BE2C (cell line): Measurements from ENCODE around the gene ZNF784.

Experiments used
- DNase-seq: peaks from one replicate; pipeline ENCODE4 v3.0.0-alpha.2; 2020
- H3K27me3 ChIP-seq: fragments of 250-450 bp; sonication (Bioruptor Pico); 2 replicates; pipeline ENCODE4 v1.5.1; 2020; ENCODE audit warnings: mild to moderate bottlenecking
- H3K36me3 ChIP-seq: fragments of 250-450 bp; sonication (Bioruptor Pico); 2 replicates; pipeline ENCODE4 v1.5.1; 2020; ENCODE audit warnings: mild to moderate bottlenecking
- H3K4me1 ChIP-seq: fragments of 250-450 bp; sonication (Bioruptor Pico); 2 replicates; pipeline ENCODE4 v1.5.1; 2020
- H3K4me3 ChIP-seq: 2 replicates; pipeline ENCODE4 v1.5.1; 2011; ENCODE audit warnings: low read depth, low read length
- H3K9me3 ChIP-seq: fragments of 250-450 bp; sonication (Bioruptor Pico); 2 replicates; pipeline ENCODE4 v1.5.1; 2020
- CTCF ChIP-seq: IDR thresholded peaks from 2 replicates; pipeline ENCODE4 v1.5.1; 2012; ENCODE audit warnings: mild to moderate bottlenecking, low read depth, low read length

Gene ZNF784

GRCh38 chr19:55616395-55616875, 7.9 kb downstream of the ZNF784 start:
- TF ChIP-seq CTCF: no peak
- no peak for DNase-seq
- Histone ChIP-seq H3K27me3 (no peaks in the 10 kb centered on the region), H3K9me3 (no peaks in the 10 kb centered on the region), H3K36me3 (peaks cover 19% of the 10 kb centered on the region), H3K4me3 (no peak overlapping the region), H3K4me1 (no peaks in the 10 kb centered on the region)

GRCh38 chr19:55615543-55616394, 8.6 kb downstream of the ZNF784 start:
- H3K4me3 ChIP-seq: no peak overlapping the region
- H3K27me3 ChIP-seq: no peaks in the 10 kb centered on the region
- H3K4me1 ChIP-seq: no peaks in the 10 kb centered on the region
- H3K9me3 ChIP-seq: no peaks in the 10 kb centered on the region
- H3K36me3 ChIP-seq: peaks cover 19% of the 10 kb centered on the region
- no peak for TF ChIP-seq CTCF
- DNase-seq: no peak

GRCh38 chr19:55614711-55615542, 9.4 kb downstream of the ZNF784 start:
- Histone ChIP-seq H3K9me3 (no peaks in the 10 kb centered on the region), H3K4me1 (no peaks in the 10 kb centered on the region), H3K4me3 (no peak overlapping the region), H3K36me3 (peaks cover 19% of the 10 kb centered on the region), H3K27me3 (no peaks in the 10 kb centered on the region)
- DNase-seq: no peak
- TF ChIP-seq CTCF: no peak

GRCh38 chr19:55613930-55614710, 10.2 kb downstream of the ZNF784 start:
- no peak for DNase-seq
- no peak overlapping the region for H3K4me3 ChIP-seq
- H3K9me3 ChIP-seq: no peaks in the 10 kb centered on the region
- H3K36me3 ChIP-seq: peaks cover 19% of the 10 kb centered on the region
- TF ChIP-seq CTCF: no peak
- no peaks in the 10 kb centered on the region for H3K27me3 ChIP-seq
- no peaks in the 10 kb centered on the region for H3K4me1 ChIP-seq

GRCh38 chr19:55613396-55613795, 11.0 kb downstream of the ZNF784 start:
- H3K4me3 ChIP-seq: no peak overlapping the region
- H3K27me3 ChIP-seq: no peaks in the 10 kb centered on the region
- H3K9me3 ChIP-seq: no peaks in the 10 kb centered on the region
- peaks cover 19% of the 10 kb centered on the region for H3K36me3 ChIP-seq
- no peaks in the 10 kb centered on the region for H3K4me1 ChIP-seq
- no peak for TF ChIP-seq CTCF
- DNase-seq: no peak
